GM12892 (cell line): Measurements from ENCODE around the gene SLC14A1.
"Not testable (repeated sequence)": the region's sequence is repeated elsewhere in the genome, so short reads cannot be mapped to it uniquely, and the experiment has no call there.

ENCODE experiments used
- DNase-seq: peaks from one replicate; pipeline ENCODE4 v3.0.0; 2011; ENCODE audit not compliant: insufficient read length
- FAIRE-seq: peaks from 2 replicates; lab custom pipeline; 2011; peaks lifted over from hg19 to GRCh38; lab: Jason Lieb, UNC
- POLR2A ChIP-seq: IDR thresholded peaks from 2 replicates; pipeline ENCODE4 v1.6.1; 2011; ENCODE audit warnings: low read depth, low read length, control low read depth
- POLR2AphosphoS5 ChIP-seq: IDR thresholded peaks from 2 replicates; pipeline ENCODE4 v1.6.1; 2011; ENCODE audit warnings: low read depth, low read length, control low read depth
- TAF1 ChIP-seq: IDR thresholded peaks from 2 replicates; pipeline ENCODE4 v1.6.1; 2011; ENCODE audit warnings: low read depth, mild to moderate bottlenecking, control low read depth, low read length, borderline replicate concordance

SLC14A1 gene

GRCh38 chr18:45745817-45746461 is 22.0 kb downstream of the SLC14A1 start:
- TF ChIP-seq TAF1 (no peak), POLR2A (no peak), POLR2AphosphoS5 (no peak)
- DNase-seq (no peak), FAIRE-seq (no peak)

DNA sequence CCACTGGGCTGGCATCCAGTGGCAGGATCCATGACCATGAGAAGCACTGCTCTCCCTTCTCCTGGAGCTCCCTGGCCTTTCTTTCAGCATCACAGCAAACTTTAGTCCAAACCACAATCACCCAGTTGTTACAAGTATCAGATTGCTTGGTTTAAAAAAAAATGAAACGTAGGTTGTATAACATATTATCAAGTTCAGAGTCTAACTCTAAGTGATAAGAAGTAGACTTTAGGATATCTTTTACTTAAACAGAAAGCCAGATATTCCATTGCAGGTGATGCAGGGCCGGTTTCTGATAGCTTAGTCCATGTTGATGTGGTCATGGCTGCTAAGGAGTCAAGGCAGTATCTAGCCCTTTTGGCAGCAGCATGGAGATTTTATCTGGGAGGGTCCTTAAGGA is 24.5 kb downstream of the SLC14A1 start:
- TF ChIP-seq TAF1 (no peak), POLR2AphosphoS5 (no peak), POLR2A (no peak)
- no peak for DNase-seq
- no peak for FAIRE-seq

DNA sequence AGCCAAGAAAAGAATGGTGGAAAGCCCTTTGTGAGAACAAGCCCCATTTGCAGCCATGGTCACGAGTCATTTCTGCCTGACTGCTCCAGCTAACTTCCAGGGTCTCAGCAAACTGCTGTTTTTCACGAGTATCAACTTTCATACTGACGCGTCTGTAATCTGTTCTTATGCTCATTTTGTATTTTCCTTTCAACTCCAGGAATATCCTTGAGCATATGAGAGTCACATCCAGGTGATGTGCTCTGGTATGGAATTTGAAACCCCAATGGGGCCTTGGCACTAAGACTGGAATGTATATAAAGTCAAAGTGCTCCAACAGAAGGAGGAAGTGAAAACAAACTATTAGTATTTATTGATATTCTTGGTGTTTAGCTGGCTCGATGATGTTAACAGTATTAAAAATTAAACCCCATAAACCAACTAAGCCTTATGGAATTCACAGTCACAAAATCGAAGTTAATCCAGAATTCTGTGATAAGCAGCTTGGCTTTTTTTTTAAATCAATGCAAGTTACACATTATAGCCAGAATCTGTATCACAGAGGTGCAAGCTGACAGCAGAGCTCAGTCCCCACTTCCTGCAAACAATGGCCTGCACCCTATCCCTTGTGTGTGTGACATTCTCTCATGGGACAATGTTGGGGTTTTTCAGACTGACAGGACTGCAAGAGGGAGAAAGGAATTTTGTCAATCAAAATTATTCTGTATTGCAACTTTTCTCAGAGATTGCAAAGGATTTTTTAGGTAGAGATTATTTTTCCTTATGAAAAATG is 26.1 kb downstream of the SLC14A1 start:
- FAIRE-seq (peak; percentile 44), DNase-seq (no peak)
- TF ChIP-seq POLR2AphosphoS5: no peak
- no peak for TF ChIP-seq TAF1
- TF ChIP-seq POLR2A: no peak

GRCh38 chr18:45751766-45752165 is 27.8 kb downstream of the SLC14A1 start:
- FAIRE-seq: no peak
- DNase-seq: no peak

DNA sequence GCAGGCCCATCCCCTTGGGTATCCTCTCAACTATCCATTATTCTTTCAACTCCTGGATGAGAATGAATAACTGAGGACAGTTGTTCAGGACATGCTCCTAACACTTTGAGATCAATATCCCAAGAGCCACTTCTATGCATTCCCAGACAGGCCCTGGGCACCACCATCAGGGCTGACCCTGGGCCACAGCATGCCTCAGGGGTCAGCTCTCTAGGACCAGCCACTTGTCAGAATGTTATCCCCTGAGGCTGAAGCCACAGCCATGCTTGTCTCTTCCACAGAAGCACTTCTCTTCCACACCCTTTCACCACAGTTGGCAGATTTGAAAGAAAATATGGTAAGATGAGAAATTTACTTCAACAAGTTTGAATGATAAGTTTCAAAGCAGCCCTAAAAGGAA is 28.7 kb downstream of the SLC14A1 start:
- TF ChIP-seq POLR2A: no peak
- no peak for TF ChIP-seq TAF1
- no peak for TF ChIP-seq POLR2AphosphoS5
- DNase-seq (no peak), FAIRE-seq (no peak)

More at GRCh38 chr18:45751766-45752165, 27.8 kb downstream of the SLC14A1 start:
- TF ChIP-seq POLR2A: no peak
- TF ChIP-seq TAF1: no peak
- no peak for TF ChIP-seq POLR2AphosphoS5

DNA sequence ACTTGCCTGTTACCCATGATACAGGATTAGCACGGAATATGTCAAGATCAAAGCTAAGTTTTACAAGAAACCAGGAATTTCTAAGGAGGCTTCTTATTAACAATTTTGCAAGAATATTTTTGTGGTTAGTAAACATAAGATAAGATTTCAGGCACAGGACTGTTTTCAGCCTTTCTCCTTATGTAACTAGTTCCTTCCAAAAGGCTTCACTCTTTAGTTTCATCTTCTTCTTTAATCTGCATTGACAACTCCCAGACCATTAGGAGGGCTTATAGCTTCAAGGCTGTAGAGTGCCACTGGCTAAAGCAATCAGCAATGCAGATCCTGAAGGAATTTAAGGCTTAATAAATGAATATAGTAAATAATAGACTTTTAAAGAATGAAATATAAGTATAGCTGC is 29.3 kb downstream of the SLC14A1 start:
- TF ChIP-seq POLR2A (no peak), TAF1 (no peak)
- FAIRE-seq (no peak), DNase-seq (no peak)

- FAIRE-seq: no peak
- no peak for DNase-seq
- TF ChIP-seq POLR2AphosphoS5 (no peak), TAF1 (no peak), POLR2A (no peak)
These were observed 32.0 kb downstream of the SLC14A1 start for GRCh38 chr18:45755934-45756333.

GRCh38 chr18:45757005-45757404 is 33.0 kb downstream of the SLC14A1 start:
- no peak for FAIRE-seq
- DNase-seq: no peak
- TF ChIP-seq POLR2A (no peak), TAF1 (no peak), POLR2AphosphoS5 (no peak)

GRCh38 chr18:45757644-45758043 is 33.7 kb downstream of the SLC14A1 start:
- DNase-seq, FAIRE-seq: not testable (repeated sequence)

GRCh38 chr18:45760462-45761036 is 36.6 kb downstream of the SLC14A1 start:
- DNase-seq (no peak), FAIRE-seq (no peak)
- no peak for TF ChIP-seq POLR2A

DNA sequence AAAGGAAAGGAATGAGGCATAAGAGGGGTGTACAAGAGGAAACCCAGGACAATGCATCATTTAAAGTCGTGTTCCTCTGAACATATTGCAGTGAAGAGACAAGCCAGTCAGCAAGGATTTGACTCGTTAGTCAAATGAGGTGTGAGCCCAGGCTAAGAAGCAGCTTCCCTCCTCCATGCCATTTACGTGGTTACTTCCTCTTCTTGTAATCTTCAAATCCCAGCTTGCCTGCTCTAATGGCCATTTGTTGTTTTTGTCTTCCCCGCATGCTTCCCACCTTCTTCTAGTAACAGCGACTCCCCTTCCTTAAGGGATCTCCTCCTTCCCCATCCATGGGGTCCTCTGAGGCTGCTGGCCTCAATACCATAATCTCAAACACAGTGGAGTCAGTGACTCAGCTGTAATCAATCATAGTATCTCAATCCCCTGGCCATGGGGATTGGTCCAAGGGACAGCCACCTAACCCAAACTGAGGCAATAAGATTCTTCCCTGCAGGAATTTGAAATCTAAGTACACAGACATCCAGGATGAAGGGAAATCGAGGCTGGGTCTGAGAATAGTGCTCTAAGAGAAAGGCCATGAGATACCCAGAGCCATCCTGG is 37.6 kb downstream of the SLC14A1 start:
- FAIRE-seq (peak; percentile 46), DNase-seq (no peak)
- TF ChIP-seq POLR2A (no peak), POLR2AphosphoS5 (no peak), TAF1 (no peak)

DNA sequence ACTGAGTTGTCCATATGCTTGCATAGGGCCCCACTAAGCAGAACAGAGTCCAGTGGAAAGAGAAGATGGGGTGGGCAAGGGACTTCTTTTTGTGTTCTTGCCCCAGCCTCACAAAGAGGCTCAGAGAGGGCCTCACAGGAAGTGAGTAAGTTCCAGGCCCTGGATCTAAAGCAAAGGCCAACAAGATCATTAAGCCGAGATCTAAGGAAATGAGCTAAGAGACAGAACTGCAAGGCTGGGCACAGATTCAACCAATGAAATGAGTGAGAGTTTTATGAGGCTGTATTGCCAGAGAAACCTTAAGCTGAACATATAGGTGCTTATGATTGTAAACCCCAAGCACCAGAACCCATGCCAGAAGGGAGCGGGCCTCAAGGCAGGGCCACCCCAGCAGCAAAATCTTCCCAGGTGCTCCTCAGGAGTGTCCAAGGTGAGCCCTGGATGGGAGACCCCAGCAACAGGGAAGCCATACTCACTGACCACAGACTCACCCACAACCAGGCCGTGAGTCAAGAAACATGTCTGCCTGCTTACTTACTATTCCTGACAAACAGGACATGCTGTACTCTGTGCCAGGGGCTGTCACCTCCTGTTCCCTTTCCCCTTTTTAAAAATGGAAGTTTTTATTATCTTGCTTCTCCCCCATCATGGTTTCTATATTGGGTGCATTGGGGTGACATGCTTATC is 40.2 kb downstream of the SLC14A1 start:
- DNase-seq (no peak), FAIRE-seq (no peak)
- TF ChIP-seq TAF1: no peak
- TF ChIP-seq POLR2AphosphoS5: no peak
- no peak for TF ChIP-seq POLR2A
